Common myeloid progenitor, CD34-positive (primary cell): ENCODE data around the gene SLC1A4.
A peak's percentile ranks its signal among the peaks of the same experiment; 100 is the strongest.

ENCODE experiments used
- CTCF ChIA-PET: fragments of 350-600 bp; sonication (Branson Sonifier 250); formaldehyde crosslinking; loops from one replicate; lab custom pipeline; 2021; ENCODE audit warnings: antibody characterized with exemption; lab: Charles Lee
- POLR2A ChIA-PET: fragments of 350-600 bp; sonication (Branson Sonifier 250); formaldehyde crosslinking; loops from one replicate; lab custom pipeline; 2021; ENCODE audit warnings: antibody characterized with exemption; lab: Charles Lee
- DNase-seq, 3 donors: peaks; one replicate each; pipeline versions ENCODE4 v3.0.0 to v3.0.0-alpha.2; 2013
- H3K27ac ChIP-seq, 2 experiments: 1 replicate in 1 of 2; 2 replicates in 1 of 2; pipeline ENCODE4 v1.7.0; 2013; ENCODE audit warnings: inconsistent platforms in 2 of 2, low read length in 2 of 2, mild to moderate bottlenecking in 2 of 2, low read depth in 1 of 2, moderate library complexity in 1 of 2; ENCODE audit not compliant: severe bottlenecking in 2 of 2, insufficient read depth in 1 of 2, poor library complexity in 1 of 2
- H3K27me3 ChIP-seq, 5 experiments: replicated peaks in 2 of 5; 1 replicate in 3 of 5; 2 replicates in 2 of 5; pipeline versions ENCODE4 v1.6.1 to v1.7.0; 2013; ENCODE audit warnings: low read length in 4 of 5, mild to moderate bottlenecking in 2 of 5, moderate library complexity in 2 of 5, inconsistent platforms in 1 of 5; ENCODE audit not compliant: insufficient read depth in 5 of 5, control insufficient read depth in 4 of 5
- H3K36me3 ChIP-seq, 4 experiments: 1 replicate in 2 of 4; 2 replicates in 2 of 4; pipeline versions ENCODE4 v1.6.1 to v1.7.0; 2013; ENCODE audit warnings: low read length in 3 of 4, control low read depth in 1 of 4, mild to moderate bottlenecking in 1 of 4; ENCODE audit not compliant: control insufficient read depth in 4 of 4, insufficient read depth in 4 of 4
- H3K4me1 ChIP-seq, 4 experiments: 1 replicate in 3 of 4; 2 replicates in 1 of 4; pipeline versions ENCODE4 v1.6.1 to v1.7.1; 2013; ENCODE audit warnings: low read length in 3 of 4, mild to moderate bottlenecking in 3 of 4, control low read depth in 1 of 4, inconsistent platforms in 1 of 4, moderate library complexity in 1 of 4; ENCODE audit not compliant: control insufficient read depth in 4 of 4, insufficient read depth in 4 of 4; ENCODE audit errors: control extremely low read depth in 1 of 4
- H3K4me3 ChIP-seq, 7 experiments: 1 replicate in 4 of 7; 2 replicates in 3 of 7; pipeline versions ENCODE4 v1.5.1 to v1.7.0; 2013; ENCODE audit warnings: mild to moderate bottlenecking in 7 of 7, low read length in 6 of 7, moderate library complexity in 6 of 7, inconsistent platforms in 2 of 7, low read depth in 2 of 7, control low read depth in 1 of 7; ENCODE audit not compliant: insufficient read depth in 4 of 7, control insufficient read depth in 1 of 7; ENCODE audit errors: extremely low read depth in 1 of 7
- H3K9me3 ChIP-seq, 5 experiments: 1 replicate in 4 of 5; 2 replicates in 1 of 5; pipeline versions ENCODE4 v1.6.1 to v1.7.1; 2013; ENCODE audit warnings: low read length in 4 of 5, mild to moderate bottlenecking in 2 of 5, inconsistent platforms in 1 of 5, low read depth in 1 of 5, moderate library complexity in 1 of 5; ENCODE audit not compliant: control insufficient read depth in 4 of 5, insufficient read depth in 2 of 5; ENCODE audit errors: control extremely low read depth in 1 of 5
- WGBS: methylation state at CpG from one replicate; pipeline ENCODE4 v1.1.5; 2013; ENCODE audit not compliant: insufficient coverage; 5-methylcytosine and 5-hydroxymethylcytosine counted together

The SLC1A4 gene

DNA sequence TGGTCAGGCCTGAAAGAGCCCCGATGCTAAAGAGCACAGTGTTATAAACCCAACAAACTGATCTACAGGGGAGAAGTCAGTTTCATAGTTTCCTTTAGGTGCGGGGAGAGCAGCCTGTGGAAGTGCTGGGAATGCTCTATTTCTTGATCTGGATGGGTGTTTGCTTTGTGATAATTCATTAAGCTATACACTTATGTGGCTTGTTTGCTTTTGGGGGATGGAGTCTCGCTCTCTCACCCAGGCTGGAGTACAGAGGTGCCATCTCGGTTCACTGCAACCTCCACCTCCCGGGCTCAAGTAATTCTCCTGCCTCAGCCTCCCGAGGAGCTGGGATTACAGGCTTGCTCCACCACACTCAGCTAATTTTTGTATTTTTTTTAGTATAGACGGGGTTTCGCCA is 37.0 kb downstream of the SLC1A4 start:
- CTCF ChIA-PET: interaction anchor here (1.1 to 2.0 kb wide), 4 partner anchors 8 to 110 kb away, joined by 4 to 5 read pairs (median 5); no protein-coding TSS in a partner anchor
- H3K27me3 ChIP-seq: no peaks in the 10 kb centered on the region
- H3K4me1 ChIP-seq: peaks cover under 1 to 25% (median 16%) of the 10 kb centered on the region in 4 experiments
- no peak overlapping the region for H3K27ac ChIP-seq
- peaks cover 7 to 38% (median 21%) of the 10 kb centered on the region in 4 experiments for H3K36me3 ChIP-seq
- DNase-seq: no peak
- POLR2A ChIA-PET: interaction anchor here (1.0 kb wide), 1 partner anchor 8 kb away, joined by 3 read pairs; no protein-coding TSS in a partner anchor
- 100% methylated on average over 6 of the region's 8 CpGs for WGBS
- no peaks in the 10 kb centered on the region for H3K9me3 ChIP-seq
- no peak overlapping the region for H3K4me3 ChIP-seq

DNA sequence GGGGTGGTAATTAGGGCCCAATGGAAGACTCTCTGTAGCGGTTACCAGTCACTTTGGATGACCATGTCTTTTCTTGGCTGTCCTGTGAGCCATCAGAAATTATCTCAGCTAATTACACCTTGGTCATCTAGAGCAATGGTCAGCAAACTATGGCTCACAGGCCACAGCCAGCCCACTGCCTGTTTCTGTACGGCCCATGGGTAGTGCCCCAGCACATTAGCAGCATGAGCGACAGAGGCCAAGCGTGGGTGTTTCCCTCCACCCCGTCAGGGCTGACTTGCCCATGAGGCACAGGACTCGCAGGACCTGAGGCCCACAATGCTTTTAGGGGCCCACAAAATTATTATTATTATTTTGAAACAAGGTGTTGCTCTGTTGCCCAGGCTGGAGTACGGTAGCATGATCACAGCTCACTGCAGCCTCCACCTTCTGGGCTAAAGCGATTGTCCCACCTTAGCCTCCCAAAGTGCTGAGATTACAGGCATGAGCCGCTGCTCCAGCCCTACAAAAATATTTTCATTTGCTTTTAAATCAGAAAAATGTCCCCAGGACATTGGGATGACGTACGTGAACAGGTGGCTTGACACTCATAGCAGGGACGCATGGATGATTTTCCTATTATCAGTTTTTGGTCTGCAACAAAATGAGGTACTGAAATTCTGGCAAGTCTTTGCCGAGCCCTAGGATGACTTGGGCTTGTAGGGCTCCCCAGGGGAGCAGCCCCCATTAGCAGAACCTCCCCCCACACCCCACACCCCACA is 37.7 kb downstream of the SLC1A4 start:
- Histone ChIP-seq H3K36me3 (peaks cover under 1 to 31% (median 16%) of the 10 kb centered on the region in 4 experiments), H3K4me3 (no peak overlapping the region), H3K27ac (no peak overlapping the region), H3K27me3 (no peaks in the 10 kb centered on the region), H3K9me3 (no peaks in the 10 kb centered on the region), H3K4me1 (peaks cover 8 to 32% (median 23%) of the 10 kb centered on the region in 4 experiments)
- ChIA-PET CTCF (interaction anchor here (1.0 to 1.3 kb wide), 4 partner anchors 8 to 111 kb away, joined by 4 to 5 read pairs (median 4); no protein-coding TSS in a partner anchor), POLR2A (interaction anchor here (1.0 kb wide), 1 partner anchor 9 kb away, joined by 3 read pairs; no protein-coding TSS in a partner anchor)
- peak in 1 of 3 donors; percentile 29 for DNase-seq
- 96% methylated on average over 9 of the region's 13 CpGs for WGBS

DNA sequence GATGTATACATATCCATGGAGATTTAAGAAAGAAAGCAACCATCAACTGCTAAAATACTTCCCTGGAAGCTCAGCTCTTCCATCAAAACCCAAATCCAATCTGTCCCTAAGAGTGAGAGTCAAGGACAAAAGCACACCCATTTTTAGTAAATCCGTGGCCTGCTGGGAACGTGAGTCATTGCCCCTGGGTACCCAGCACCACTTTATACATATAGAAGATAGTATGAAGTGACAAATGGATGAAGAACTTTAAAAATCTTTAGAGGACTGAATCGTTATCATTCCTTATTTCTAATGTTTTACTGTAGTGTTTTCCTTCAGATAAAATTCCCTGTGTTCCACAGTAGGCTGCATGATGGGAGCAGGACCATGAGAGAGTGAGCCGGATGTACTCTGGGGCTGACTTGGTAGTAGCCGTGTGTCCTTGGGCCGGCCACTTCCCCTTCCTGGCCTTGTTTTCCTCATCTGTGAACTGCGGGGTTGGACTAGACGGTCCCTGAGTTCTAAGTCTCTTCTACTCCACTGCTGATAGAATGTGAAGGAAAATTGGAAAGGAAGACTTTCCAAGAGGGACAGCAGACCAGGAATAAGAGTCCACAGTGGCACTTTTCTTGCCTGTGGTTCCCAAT is 38.5 kb downstream of the SLC1A4 start:
- CTCF ChIA-PET: interaction anchor here (1.0 to 1.1 kb wide), 2 partner anchors 9 to 18 kb away, joined by 4 read pairs; no protein-coding TSS in a partner anchor
- Histone ChIP-seq H3K4me1 (peaks cover 9 to 40% (median 30%) of the 10 kb centered on the region in 4 experiments), H3K27me3 (no peaks in the 10 kb centered on the region), H3K27ac (no peak overlapping the region), H3K36me3 (peaks cover 0 to 22% (median 12%) of the 10 kb centered on the region in 4 experiments), H3K9me3 (no peaks in the 10 kb centered on the region), H3K4me3 (no peak overlapping the region)
- no peak for DNase-seq
- WGBS: 82% methylated on average over 6 of the region's 8 CpGs
- POLR2A ChIA-PET: no interaction called here

DNA sequence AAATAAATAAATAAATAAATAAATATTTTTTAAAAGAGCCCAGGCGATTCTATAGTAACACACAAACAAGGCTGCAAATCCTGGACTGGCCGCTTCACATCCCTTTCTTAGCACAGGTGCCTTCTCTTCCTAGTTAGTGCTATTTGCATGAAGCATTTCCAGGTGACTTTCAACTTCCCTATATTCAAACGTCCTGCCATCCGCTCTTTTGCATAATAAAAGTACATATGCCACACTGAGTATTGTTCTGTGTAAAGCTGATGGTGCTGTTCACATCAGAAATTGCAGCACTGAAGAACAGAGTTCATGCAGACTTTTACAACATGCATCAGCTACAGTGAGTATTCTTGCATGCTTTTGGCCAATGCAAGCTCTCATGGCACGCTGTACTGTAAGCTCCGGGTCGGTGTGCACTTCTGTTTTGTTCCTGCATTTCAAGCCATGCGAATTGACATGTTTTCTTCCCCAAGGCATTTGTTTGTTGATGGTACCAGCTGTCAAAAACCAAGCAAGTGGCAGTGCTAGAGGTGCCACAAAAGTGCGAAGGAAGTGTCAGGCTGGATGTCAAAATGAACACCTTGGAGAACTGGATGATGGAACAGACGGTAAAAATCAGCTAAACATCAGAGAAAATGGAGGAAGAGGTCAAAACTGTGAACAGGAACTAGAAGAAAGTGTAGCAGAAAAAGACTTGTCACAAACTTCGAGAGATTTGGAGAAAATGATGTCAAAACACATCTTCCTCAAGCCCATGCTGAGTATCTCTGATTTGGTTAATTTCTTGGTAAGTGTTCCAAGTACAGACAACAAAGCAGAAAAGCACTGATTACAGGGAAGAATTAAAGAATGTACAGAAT is 41.5 kb downstream of the SLC1A4 start:
- peaks cover 9 to 39% (median 26%) of the 10 kb centered on the region in 4 experiments for H3K4me1 ChIP-seq
- H3K36me3 ChIP-seq: peaks cover 0 to 4% (median 2%) of the 10 kb centered on the region in 4 experiments
- POLR2A ChIA-PET: interaction anchor here (0.5 to 1.0 kb wide), 3 partner anchors 22 to 112 kb away, joined by 3 to 4 read pairs (median 3); partner anchors contain the start of gene CEP68
- H3K27ac ChIP-seq: no peak overlapping the region
- H3K27me3 ChIP-seq: no peaks in the 10 kb centered on the region
- CTCF ChIA-PET: interaction anchor here (0.7 to 7.4 kb wide), 15 partner anchors 9 to 424 kb away, joined by 3 to 76 read pairs (median 3); no protein-coding TSS in a partner anchor
- 97% methylated on average over 9 of the region's 11 CpGs for whole genome bisulfite sequencing
- no peaks in the 10 kb centered on the region for H3K9me3 ChIP-seq
- peak in 1 of 3 donors; percentile 30 for DNase-seq
- H3K4me3 ChIP-seq: no peak overlapping the region

DNA sequence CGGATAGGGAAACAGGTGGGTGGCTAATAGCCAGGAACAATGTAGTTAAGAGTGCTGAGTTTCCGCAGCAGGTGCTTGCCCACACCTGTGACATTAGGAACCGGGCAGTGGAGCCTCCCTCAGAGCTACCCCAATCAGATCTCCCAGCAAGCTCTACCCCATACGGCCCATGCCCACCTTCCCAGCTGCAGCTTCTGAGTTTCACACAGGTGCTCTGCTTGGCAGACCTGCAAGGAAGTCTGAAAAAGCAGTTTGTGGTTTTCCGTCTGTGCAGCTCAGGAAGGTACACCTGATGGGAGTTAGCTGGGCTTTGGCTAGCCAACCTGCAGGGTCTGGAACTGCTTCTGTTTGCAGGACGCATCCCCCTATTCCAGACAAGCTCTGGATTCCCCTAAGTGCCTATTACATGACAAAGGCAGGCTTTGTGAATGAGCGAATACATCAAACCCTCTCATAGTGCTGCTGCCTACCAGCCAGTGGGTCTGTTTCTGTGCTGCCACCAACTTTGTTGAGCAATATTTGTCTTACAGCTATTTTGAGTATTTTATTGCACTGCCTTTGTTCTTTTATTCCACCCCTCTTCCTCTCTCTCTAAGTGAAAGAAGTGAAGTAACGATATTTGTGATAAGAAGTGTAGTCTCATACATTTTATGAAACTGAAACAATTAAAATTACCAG is 42.3 kb downstream of the SLC1A4 start:
- H3K9me3 ChIP-seq: no peaks in the 10 kb centered on the region
- peaks cover 0 to 4% (median 2%) of the 10 kb centered on the region in 4 experiments for H3K36me3 ChIP-seq
- peak overlapping the region in 2 of 7 experiments; percentile 14 to 37 for H3K4me3 ChIP-seq
- 37% methylated on average over 6 of the region's 8 CpGs for WGBS
- H3K4me1 ChIP-seq: peaks cover 9 to 33% (median 20%) of the 10 kb centered on the region in 4 experiments
- ChIA-PET CTCF (interaction anchor here (0.7 to 7.4 kb wide), 14 partner anchors 11 to 424 kb away, joined by 3 to 76 read pairs (median 3); no protein-coding TSS in a partner anchor), POLR2A (interaction anchor here (1.0 kb wide), 1 partner anchor 24 kb away, joined by 3 read pairs; the partner anchor contains the start of gene CEP68)
- H3K27ac ChIP-seq: no peak overlapping the region
- no peaks in the 10 kb centered on the region for H3K27me3 ChIP-seq
- DNase-seq: peak in 2 of 3 donors; percentile 29 to 34
